HG03066 (cell line): ENCODE data around the gene CHAF1A.

ENCODE experiments used
- ATAC-seq: cut with Tn5 transposase; IDR thresholded peaks from one replicate; pipeline ENCODE4 v1.9.1; 2021; ENCODE audit warnings: low read depth; ENCODE audit not compliant: unreplicated experiment

CHAF1A gene, protein sequence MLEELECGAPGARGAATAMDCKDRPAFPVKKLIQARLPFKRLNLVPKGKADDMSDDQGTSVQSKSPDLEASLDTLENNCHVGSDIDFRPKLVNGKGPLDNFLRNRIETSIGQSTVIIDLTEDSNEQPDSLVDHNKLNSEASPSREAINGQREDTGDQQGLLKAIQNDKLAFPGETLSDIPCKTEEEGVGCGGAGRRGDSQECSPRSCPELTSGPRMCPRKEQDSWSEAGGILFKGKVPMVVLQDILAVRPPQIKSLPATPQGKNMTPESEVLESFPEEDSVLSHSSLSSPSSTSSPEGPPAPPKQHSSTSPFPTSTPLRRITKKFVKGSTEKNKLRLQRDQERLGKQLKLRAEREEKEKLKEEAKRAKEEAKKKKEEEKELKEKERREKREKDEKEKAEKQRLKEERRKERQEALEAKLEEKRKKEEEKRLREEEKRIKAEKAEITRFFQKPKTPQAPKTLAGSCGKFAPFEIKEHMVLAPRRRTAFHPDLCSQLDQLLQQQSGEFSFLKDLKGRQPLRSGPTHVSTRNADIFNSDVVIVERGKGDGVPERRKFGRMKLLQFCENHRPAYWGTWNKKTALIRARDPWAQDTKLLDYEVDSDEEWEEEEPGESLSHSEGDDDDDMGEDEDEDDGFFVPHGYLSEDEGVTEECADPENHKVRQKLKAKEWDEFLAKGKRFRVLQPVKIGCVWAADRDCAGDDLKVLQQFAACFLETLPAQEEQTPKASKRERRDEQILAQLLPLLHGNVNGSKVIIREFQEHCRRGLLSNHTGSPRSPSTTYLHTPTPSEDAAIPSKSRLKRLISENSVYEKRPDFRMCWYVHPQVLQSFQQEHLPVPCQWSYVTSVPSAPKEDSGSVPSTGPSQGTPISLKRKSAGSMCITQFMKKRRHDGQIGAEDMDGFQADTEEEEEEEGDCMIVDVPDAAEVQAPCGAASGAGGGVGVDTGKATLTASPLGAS

DNA sequence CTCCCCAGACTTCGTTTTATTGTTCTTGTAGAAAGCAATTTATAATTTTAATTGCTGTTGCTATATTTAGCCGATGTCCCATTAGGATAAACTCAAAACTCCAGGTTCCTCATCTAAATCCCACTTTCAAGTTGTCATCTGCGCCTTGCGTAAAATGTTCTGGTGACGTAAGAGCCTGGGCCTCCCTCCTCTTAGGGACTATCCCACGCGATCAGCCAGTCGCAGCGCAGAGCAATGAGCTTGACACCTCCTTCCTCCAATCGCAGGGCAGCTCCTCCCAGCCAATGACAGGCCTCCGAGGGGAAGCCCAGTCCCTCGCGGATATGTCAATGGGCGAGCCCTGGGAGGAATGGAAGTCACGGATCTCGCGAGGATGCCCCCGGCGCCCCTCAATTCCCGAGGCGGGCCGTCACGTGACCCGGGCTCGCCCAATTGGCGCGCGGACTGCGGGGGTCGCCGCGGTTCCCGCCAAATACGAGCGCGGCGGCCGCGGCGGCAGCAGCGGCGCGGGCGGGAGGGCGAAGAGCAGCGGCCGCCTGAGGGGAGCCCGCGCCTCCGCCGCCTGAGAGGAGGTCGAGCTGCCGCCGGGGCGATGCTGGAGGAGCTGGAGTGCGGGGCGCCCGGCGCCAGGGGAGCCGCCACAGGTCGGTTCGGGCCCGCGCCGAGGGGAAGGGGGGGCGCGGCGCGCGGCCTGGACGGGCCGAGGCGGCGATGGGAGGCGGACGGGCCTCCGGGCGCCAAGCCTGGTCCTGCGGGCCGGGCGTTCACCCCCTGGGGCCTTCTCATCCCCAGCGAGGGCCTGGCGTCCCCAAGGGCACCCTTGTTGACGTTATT lies at the start of gene CHAF1A:
Gene CHAF1A (plus strand): TSS at position 470 of the 834 bp plus-strand sequence. CDS start 123 bp downstream, at position 593.
- ATAC-seq, result peak; percentile 69

DNA sequence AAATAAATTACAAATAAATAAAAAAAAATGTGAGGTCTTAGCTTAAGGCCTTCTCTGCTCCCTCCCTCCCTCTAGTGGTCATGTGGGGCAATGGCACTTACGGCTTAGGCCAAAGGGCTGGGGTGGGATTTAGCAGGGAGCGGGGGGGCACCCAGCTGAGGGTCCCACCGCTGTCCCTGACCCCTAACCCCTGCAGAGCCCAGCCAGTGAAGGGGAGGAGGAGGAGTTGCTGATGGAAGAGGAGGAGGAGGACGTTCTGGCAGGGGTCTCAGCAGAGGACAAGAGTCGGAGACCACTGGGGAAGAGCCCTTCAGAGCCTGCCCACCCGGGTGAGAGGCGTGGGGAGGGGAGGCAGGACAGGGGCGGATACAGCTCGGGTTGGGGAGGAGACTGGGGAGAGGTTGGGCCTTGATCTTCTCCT lies 49.7 kb upstream of the CHAF1A start:
- no peak for ATAC-seq

DNA sequence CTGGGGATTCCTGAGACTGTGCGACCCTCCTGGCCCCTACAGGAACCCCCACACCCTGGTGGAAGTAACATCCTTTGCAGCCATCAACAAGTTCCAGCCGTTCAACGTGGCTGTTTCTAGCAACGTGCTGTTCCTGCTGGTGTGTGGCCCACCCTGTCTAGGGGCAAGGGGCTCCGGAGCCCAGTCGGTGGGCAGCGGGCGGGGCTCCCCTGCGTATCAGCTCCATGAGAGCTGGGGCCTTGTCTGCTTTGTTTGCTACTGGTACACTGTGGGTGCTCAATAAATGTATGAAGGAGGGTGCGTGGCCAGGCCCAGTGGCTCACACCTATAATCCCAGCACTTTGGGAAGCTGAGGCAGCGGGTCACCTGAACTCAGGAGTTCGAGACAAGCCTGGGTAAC lies 48.2 kb upstream of the CHAF1A start:
- ATAC-seq, result no peak

DNA sequence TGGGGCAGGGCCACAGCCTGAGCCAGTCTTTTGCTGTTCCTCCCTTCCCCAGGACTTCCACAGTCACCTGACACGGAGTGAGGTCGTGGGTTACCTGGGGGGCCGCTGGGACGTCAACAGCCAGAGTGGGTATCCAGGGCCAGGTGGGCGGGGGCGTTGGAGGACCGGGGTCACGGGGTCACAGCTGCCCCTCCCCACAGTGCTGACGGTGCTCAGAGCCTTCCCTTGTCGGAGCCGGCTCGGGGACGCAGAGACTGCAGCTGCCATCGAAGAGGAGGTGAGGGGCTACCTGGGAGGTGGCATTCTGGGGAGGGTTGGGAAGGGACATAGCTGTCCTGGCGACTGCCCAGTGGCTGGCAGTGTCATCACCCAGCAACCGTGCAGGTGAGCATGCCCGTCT lies 47.5 kb upstream of the CHAF1A start:
- ATAC-seq, result no peak

DNA sequence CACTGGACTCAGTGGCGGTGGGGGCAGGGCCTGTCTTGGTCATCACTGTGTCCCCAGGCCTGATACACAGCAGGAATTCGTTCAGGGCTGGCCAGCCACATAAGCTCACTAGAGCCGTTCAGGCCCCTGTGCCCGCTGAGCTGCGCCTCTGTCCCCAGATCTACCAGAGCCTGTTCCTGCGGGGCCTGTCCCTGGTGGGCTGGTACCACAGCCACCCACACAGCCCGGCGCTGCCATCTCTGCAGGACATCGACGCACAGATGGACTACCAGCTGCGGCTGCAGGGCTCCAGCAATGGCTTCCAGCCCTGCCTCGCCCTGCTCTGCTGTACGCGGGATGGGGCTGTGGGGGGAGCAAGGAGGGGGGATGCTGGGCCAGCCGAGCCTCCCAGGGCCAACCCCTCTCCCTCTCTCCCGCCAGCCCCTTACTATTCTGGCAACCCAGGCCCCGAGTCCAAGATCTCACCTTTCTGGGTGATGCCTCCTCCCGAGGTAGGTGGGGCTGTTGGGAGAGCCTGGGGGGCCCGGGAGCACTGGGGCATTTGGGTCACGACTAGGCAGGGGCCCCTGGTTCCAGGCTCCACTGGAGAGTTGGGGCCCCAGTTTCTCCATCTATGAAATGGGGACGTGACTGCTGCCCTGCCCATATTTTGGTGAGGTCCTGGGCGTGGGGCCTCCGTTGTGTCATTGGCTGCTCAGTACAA lies 45.2 kb upstream of the CHAF1A start:
- ATAC-seq, result no peak

DNA sequence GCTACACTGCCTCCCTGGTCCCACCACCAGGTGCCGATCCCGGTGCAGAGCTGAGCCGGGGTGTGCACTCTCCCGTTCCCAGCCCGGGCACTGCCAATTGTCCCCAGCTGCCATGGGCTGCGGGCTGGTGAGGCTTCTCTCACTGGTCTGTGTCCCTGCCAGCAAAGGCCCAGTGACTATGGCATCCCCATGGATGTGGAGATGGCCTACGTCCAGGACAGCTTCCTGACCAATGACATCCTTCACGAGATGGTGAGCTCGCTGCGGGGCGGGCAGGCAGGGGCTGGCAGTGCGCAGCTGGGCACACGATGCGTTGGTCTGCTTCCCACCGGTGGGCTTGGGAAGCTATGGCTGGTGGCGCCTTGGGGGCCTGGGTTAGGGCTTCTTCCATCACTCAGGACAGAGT lies 44.5 kb upstream of the CHAF1A start:
- ATAC-seq, result no peak

DNA sequence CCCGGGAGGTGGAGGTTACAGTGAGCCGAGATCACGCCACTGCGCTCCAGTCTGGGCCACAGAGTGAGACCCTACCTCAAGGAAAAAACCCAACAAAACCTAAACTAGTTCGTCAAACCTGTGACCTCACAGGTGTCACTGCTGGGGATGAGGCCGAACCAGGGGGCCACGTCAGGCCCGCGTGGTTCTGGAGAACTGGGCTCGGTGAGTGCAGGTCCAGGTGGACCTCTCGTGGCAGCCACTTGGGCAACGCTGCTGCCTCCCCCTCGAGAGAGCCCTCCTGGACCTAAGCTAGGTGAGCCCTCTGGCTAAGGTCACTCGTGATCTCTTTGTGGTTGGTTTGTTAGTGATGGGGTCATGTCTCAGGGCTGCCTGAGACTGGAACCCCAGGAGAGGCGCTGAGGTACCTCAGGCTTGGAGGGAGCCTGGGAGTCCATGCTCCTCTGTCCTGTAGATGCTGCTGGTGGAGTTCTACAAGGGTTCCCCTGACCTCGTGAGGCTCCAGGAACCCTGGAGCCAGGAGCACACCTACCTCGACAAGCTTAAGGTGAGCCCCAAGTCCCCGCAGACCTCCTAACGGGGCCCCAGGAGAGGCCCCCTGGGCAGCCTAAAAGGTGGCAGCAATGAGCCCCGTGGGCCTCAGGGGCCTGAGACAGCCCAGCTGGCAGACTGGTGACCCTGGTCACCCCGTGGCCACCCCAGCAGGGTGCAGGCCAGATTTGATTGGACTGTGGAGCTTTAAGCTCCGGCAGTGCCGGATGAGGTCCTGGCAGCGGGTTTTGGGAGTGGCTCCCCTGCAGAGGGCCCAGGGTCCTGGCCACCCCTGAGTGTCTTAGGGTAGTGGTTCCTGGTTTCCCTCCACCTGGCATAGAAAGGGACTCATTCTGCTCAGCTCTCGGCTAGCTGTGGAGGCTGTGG lies 43.5 kb upstream of the CHAF1A start:
- ATAC-seq, result no peak

DNA sequence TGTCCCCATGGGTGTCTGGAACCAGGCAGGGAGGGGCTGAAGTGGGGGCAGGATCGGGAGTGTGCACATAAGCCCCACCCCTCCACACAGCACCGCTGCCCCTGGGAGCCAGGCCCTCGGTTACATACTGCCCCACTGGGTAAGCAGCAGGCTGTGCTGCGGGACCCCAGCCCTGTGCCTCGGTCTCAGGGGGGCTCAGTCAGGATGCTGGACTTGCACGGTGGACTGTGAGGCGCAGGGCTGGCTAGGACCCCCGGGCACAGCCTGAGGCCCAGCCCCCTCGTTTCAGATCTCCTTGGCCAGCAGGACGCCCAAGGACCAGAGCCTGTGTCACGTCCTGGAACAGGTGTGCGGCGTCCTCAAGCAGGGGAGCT lies 42.8 kb upstream of the CHAF1A start:
- ATAC-seq, result no peak

DNA sequence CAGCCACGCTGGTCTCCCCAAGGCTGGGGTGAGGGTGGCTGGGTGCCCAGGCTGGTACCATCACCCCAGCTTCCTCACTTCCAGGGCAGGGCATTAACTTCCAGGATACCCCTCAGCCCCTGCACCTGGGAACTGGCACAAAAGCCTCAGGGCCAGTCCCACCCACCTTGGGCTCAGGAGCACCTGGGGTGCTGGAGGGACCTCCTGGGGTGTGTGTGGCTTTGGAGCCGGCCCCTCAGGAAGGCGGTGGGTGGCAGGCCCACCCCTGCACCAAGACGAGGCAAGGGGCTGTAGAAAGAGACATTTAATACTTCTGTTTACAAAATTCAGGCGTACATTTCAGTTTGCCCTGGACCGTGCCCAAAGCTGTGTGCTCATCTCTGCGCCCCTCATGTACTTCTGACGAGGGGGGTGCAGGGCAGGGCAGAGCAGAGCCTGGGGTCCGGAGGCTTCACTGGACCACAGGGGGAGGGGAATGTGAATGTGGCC lies 42.3 kb upstream of the CHAF1A start:
- no peak for ATAC-seq

DNA sequence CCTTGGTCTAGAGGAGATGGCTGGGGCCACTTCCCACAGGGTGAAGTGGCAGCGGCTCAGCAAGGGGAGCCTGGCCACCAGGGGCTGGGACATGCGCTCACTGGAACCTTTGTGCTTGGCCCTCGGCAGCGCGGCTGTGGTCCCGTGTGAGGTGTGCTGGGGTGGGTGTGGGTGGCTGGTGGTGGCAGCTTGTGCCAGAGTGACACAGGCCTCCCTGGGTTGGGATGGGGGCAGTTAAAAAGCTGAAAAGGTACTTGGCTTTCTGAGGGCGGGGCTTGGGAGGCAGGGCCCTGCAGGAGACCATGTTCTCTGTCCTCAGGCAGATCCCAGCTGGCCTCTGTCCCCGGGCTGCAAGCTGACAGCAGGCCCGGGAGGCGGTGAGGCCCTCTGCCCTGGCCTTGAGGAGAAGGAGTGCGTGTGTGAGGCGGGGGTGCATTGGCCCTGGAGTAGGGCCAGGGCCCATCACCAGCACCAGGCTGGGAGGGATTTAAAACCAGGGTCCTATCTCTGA lies 41.7 kb upstream of the CHAF1A start:
- no peak for ATAC-seq

DNA sequence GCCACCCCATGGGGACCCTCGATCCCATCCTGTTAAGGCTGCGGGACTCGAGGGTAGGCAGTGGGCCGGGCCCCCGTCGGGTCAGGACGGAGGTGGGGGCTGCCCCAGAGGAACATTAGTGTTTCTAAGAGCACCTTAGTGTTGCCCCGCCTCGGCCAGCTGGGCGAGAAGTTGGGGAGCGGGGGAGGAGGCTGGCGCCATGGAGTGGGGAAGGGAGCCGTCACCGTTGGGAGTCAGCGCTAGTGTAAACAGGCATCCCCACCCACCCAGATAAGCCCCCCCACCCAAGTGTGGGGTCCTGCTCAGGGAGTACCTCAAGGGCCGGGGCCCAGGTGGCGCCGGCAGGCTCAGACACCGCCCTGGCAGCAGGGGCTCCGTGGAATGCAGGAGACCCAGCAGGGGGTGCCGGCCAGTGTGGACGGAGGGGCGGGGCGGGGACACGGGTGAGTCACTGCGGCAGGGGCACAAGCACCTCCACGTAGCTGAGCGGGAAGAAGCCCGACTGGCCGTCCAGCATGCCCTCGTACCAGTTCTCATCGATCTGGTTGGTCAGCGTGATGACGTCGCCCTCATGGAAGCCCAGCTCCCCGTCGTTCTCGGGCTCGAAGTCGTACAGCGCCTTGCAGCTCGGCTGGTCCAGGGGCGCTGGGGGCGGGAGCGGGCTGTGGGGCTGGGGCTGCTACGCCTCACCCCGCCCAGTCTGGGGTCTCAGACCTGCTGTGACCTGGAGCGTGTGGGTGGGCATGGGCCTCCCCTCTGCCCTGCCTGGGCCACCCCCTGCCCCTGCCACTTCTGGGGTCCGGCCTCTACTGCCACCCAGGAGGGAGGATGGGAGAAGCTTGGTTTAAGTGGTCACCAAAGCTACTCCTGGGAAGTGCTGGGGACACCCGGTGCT lies 41.0 kb upstream of the CHAF1A start:
- no peak for ATAC-seq

DNA sequence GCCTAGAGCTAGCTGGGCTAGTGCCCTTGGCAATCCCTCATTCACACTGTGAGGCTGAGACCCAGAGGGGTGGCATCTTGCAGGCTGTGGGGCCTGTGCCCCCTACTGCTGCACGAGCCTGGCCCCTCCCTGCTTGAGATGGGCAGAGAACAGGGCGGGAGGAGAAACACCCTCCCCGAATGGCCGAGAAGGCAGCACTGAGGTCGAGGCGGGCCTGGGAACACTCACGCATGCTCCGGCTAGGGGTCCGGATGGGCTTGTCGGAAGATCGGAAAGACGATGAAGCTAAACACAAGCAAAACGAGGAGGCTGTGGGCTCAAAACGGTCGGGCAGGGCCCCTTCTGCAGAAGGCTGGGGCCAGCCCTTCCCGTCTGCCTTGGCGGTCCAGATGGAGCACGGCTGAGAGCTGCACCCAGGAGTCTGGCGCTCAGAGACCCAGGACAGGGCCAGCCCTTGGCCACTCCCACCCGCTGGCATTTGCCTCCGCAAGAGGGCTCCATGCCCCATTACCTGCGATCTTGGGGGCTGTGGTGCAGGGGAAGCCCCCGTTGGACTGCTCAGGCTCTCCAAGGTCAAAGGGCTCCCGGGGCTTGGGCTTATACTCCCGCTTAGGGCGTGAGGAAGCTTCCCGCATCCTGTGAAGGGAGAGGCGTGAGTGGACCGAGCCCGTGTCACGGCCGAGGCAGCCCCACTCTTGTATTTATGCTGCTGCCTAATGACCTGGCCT lies 40.2 kb upstream of the CHAF1A start:
- no peak for ATAC-seq

DNA sequence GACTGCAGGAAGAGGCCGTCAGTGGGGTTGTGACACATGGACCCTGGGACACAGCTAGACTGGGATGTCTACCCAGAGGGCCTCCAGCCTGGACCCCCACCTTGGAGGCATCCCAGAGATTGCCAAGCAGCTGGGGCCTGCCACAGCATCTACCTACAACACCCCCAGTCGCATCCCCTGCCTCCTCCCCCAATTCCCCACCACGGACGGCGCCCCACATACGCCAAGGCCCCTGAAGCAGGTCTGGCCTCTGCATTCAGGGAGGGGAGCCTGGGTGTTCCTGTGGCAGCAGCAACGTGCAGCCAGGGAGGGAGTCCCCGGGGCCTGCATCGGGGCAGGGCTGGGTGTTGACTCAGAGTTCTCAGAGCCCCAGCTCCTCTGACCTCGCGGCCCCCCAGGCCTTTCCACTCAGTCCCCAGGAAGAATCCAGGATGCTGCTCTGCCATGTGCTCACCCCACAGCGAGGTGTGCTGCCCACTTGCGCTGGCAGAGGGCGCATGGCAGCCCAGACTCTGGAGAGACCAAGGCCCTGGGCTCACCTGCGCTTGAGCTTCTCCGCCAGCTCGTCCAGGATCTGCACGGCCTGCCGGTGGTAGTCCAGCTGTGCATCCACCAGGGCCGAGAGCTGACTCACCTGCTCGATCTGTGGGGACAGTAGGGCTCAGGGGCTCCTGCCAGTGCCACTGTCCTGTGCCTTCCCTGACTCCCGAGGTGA lies 39.5 kb upstream of the CHAF1A start:
- no peak for ATAC-seq

DNA sequence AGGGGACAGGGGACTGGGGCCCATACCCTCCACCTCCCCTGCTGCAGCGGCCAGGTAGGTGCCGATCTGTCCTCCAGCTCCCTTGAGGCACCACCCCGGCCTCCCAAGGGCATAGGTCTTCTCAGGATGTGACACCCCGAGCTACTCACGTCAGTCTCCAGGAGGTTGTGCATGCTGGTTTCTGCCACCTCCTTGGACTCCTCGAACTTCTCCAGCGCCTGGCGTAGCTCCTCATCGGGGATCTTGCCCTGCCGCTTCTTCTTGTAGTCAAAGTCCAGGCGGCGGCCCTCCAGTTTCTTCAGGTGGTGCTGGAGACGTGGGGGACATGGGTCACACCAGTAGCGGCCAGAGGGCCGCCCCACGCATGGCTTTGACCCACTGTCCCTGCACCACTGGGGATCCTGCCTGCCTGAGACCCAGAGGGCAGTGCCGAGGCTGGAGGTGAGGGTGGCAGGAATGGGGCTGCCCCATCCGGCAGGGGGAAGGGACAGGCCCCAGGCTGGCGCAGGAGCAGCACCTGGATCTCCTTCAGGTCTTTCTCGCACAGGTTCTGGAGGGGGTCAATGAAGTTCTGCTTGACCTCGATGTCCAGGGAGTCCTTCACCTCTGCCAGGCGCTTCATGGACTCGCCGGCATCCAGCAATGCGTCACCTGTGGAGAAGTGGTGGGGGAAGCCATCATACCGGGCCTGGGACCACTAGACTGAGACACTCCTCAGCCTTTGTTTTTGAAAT lies 38.7 kb upstream of the CHAF1A start:
- ATAC-seq, result no peak

DNA sequence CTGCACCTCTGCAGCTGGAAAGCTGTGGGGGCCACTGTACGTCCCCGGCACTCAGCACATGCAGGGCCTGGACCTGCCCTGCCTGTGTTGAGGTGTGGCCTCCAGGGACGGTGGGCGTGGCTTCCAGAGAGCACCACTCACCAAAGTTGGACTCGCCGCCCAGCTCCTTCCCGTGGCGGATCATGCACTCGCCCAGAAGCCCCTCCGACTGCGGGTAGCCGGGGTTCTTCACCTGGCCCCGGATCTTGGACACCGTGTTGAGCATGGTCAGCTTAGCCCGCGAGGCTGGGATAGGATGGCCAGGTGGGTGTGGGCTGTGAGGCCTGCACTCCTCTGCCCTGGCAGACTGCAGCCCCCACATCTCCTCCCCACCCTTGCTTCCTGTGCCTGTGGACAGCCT lies 37.1 kb upstream of the CHAF1A start:
- ATAC-seq, result no peak
